Measurements from ENCODE around the gene METTL4.
"Not testable (repeated sequence)": the region's sequence is repeated elsewhere in the genome, so short reads cannot be mapped to it uniquely, and the experiment has no call there.

The METTL4 gene

DNA sequence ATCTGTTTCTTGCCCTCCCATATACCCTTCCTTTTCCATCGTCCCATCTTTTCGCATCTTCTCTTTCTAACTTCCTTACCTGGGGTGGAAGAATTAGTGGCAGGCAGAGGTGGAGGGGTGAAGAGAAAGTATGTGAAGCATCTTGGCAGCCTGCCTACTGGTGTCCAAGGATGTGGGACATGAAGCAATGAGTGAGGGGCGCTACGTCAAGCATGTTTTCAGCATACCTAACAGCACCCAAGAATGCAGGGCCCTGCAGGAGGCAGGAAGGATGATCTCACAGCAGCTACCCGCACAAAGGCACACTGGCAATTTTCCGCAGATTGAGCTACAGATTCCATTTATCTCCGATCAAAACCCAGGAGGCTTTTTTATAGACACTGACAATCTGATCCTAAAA lies 42.2 kb downstream of the METTL4 start:
- POLR2A ChIA-PET = no interaction called here
- TF ChIP-seq GLIS1 (tag by site-specific recombination; IDR thresholded peaks at IDR 0.05) (peak; percentile 53; the same call in 1 of the 2 replicates), ZNF677 (tag by site-specific recombination; IDR thresholded peaks at IDR 0.05) (no peak), ZEB2 (tag by site-specific recombination; IDR thresholded peaks at IDR 0.05) (no peak), ZNF404 (tag by site-specific recombination; IDR thresholded peaks at IDR 0.05) (no peak)
- H3K4me3 ChIP-seq (ENCODE audit: low read depth, low read length) = no peak overlapping the region
- no peaks in the 10 kb centered on the region for H3K9me3 ChIP-seq (ENCODE audit: control insufficient read depth, insufficient read depth, low read depth, low read length)
- H3K36me3 ChIP-seq (ENCODE audit: control insufficient read depth in 2 of 2, insufficient read depth in 1 of 2, low read length in 2 of 2) = no peaks in the 10 kb centered on the region; a peak in 1 of 3 replicates
- no peak overlapping the region for H3K27ac ChIP-seq (ENCODE audit: extremely low read depth, low read depth, low read length)
- CTCF ChIA-PET = interaction anchor here (0.7 kb wide), 1 partner anchor 193 kb away, joined by 3 read pairs; no protein-coding TSS in a partner anchor
- 0 out of 2 replicates have a peak, but pooled peaks cover 2% of the 10 kb centered on the region for H3K4me1 ChIP-seq (ENCODE audit: control insufficient read depth, insufficient read depth, low read length)

GRCh38 chr18:2526329-2526728 lies 45.0 kb downstream of the METTL4 start:
- ChIA-PET POLR2A (no interaction called here), CTCF (interaction anchor here (1.1 kb wide), 1 partner anchor 16 kb away, joined by 3 read pairs; no protein-coding TSS in a partner anchor)
- Histone ChIP-seq H3K4me1 (ENCODE audit: control insufficient read depth, insufficient read depth, low read length) (0 out of 2 replicates have a peak, but pooled peaks cover 2% of the 10 kb centered on the region), H3K9me3 (ENCODE audit: control insufficient read depth, insufficient read depth, low read depth, low read length) (no peaks in the 10 kb centered on the region), H3K36me3 (ENCODE audit: control insufficient read depth in 2 of 2, insufficient read depth in 1 of 2, low read length in 2 of 2) (no peaks in the 10 kb centered on the region; a peak in 1 of 3 replicates), H3K4me3 (ENCODE audit: low read depth, low read length) (no peak overlapping the region), H3K27ac (ENCODE audit: extremely low read depth, low read depth, low read length) (no peak overlapping the region)
- TF ChIP-seq PRDM10 (tag by site-specific recombination; IDR thresholded peaks at IDR 0.05) = peak; percentile 63; the same call in 1 of the 2 replicates
- peak; percentile 79 for TF ChIP-seq WT1 (tag by site-specific recombination; IDR thresholded peaks at IDR 0.05)
- no peak for TF ChIP-seq GLI4 (tag by site-specific recombination; IDR thresholded peaks at IDR 0.05)
- peak; percentile 41; the same call in 1 of the 2 replicates for TF ChIP-seq KLF1 (tag by site-specific recombination; IDR thresholded peaks at IDR 0.05)

GRCh38 chr18:2524794-2525198 lies 46.5 kb downstream of the METTL4 start:
- H3K4me3 ChIP-seq (ENCODE audit: low read depth, low read length); H3K9me3 ChIP-seq (ENCODE audit: control insufficient read depth, insufficient read depth, low read depth, low read length); POLR2A ChIA-PET; H3K4me1 ChIP-seq (ENCODE audit: control insufficient read depth, insufficient read depth, low read length); H3K36me3 ChIP-seq (ENCODE audit: control insufficient read depth in 2 of 2, insufficient read depth in 1 of 2, low read length in 2 of 2); H3K27ac ChIP-seq (ENCODE audit: extremely low read depth, low read depth, low read length): not testable (repeated sequence)
- CTCF ChIA-PET = interaction anchor here (0.6 to 0.9 kb wide), 2 partner anchors 15 to 133 kb away, joined by 3 to 4 read pairs; no protein-coding TSS in a partner anchor
- TF ChIP-seq ZNF18 (tag by site-specific recombination; IDR thresholded peaks at IDR 0.05) = 0 out of 2 replicates have a peak, but pooled peaks have one; percentile 43
- TF ChIP-seq SCRT1 (tag by site-specific recombination; IDR thresholded peaks at IDR 0.05; ENCODE audit: borderline replicate concordance) = peak; percentile 90; the same call in 1 of the 2 replicates
- peak; percentile 56; the same call in 1 of the 2 replicates for TF ChIP-seq ZBTB11 (tag by site-specific recombination; conservative IDR thresholded peaks at IDR 0.05; ENCODE audit: low read depth)
- TF ChIP-seq ZIC2 (tag by site-specific recombination; IDR thresholded peaks at IDR 0.05) = peak; percentile 16; the same call in 1 of the 2 replicates
- 0 out of 2 replicates have a peak, but pooled peaks have one; percentile 25 for TF ChIP-seq OSR2 (tag by site-specific recombination; IDR thresholded peaks at IDR 0.05)
- TF ChIP-seq ZNF843 (tag by site-specific recombination; IDR thresholded peaks at IDR 0.05) = peak; percentile 31; the same call in 1 of the 2 replicates
- TF ChIP-seq ZXDB (tag by site-specific recombination; IDR thresholded peaks at IDR 0.05) = peak; percentile 38; the same call in 1 of the 2 replicates
- TF ChIP-seq, protein P1, sequence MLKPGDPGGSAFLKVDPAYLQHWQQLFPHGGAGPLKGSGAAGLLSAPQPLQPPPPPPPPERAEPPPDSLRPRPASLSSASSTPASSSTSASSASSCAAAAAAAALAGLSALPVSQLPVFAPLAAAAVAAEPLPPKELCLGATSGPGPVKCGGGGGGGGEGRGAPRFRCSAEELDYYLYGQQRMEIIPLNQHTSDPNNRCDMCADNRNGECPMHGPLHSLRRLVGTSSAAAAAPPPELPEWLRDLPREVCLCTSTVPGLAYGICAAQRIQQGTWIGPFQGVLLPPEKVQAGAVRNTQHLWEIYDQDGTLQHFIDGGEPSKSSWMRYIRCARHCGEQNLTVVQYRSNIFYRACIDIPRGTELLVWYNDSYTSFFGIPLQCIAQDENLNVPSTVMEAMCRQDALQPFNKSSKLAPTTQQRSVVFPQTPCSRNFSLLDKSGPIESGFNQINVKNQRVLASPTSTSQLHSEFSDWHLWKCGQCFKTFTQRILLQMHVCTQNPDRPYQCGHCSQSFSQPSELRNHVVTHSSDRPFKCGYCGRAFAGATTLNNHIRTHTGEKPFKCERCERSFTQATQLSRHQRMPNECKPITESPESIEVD (tag by site-specific recombination; IDR thresholded peaks at IDR 0.05) = peak; percentile 74
- peak; percentile 14; the same call in 1 of the 2 replicates for TF ChIP-seq GLIS1 (tag by site-specific recombination; IDR thresholded peaks at IDR 0.05)
- TF ChIP-seq WT1 (tag by site-specific recombination; IDR thresholded peaks at IDR 0.05) = peak; percentile 76
- TF ChIP-seq, protein P2, sequence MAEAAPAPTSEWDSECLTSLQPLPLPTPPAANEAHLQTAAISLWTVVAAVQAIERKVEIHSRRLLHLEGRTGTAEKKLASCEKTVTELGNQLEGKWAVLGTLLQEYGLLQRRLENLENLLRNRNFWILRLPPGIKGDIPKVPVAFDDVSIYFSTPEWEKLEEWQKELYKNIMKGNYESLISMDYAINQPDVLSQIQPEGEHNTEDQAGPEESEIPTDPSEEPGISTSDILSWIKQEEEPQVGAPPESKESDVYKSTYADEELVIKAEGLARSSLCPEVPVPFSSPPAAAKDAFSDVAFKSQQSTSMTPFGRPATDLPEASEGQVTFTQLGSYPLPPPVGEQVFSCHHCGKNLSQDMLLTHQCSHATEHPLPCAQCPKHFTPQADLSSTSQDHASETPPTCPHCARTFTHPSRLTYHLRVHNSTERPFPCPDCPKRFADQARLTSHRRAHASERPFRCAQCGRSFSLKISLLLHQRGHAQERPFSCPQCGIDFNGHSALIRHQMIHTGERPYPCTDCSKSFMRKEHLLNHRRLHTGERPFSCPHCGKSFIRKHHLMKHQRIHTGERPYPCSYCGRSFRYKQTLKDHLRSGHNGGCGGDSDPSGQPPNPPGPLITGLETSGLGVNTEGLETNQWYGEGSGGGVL (tag by site-specific recombination; IDR thresholded peaks at IDR 0.05) = peak; percentile 20; the same call in 1 of the 2 replicates

All from HEK293 (cell line).